Measurements from ENCODE around the gene PACS2.

Gene PACS2

GRCh38 chr14:105375635-105376057, 61.1 kb downstream of the PACS2 start:
- peak; percentile 27 for DNase-seq

GRCh38 chr14:105376521-105377440, 62.2 kb downstream of the PACS2 start:
- no peak for DNase-seq

DNA sequence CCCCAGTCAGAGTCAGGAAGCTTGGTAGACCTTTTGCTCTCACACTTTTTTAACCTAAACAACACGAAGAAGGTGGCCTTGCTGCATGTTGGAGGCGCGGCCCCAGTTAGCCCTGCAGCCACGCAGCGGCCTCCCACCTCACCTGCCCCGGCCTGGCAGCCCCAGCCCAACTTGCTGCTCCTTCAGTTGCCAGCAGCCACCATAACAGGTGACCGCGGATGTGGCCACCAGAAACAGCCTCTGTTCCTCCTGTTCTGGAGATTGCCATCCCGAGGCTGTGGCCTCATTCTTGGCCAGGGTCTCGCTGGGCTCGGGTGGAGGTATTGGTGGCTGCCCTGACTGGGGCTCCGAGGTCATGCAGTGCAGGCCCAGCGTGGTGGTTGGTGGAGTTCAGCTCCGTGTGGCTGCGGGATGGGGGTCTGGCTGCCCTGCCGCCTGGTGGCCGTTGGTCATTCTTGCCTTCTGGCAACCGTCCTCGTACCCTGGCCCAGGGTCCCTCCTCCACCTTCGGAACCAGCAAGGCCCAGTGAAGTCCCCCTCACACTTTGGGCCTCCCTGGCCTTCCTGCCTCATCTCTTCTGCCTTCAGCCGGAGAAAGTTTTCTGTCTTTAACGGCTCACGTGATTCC, 63.1 kb downstream of the PACS2 start:
- DNase-seq, result no peak

GRCh38 chr14:105378199-105378598, 63.7 kb downstream of the PACS2 start:
- no peak for DNase-seq

GRCh38 chr14:105378873-105379685, 64.5 kb downstream of the PACS2 start:
- no peak for DNase-seq

GRCh38 chr14:105379946-105380345, 65.4 kb downstream of the PACS2 start:
- DNase-seq, result no peak

GRCh38 chr14:105380756-105381155, 66.2 kb downstream of the PACS2 start:
- DNase-seq, result no peak

DNA sequence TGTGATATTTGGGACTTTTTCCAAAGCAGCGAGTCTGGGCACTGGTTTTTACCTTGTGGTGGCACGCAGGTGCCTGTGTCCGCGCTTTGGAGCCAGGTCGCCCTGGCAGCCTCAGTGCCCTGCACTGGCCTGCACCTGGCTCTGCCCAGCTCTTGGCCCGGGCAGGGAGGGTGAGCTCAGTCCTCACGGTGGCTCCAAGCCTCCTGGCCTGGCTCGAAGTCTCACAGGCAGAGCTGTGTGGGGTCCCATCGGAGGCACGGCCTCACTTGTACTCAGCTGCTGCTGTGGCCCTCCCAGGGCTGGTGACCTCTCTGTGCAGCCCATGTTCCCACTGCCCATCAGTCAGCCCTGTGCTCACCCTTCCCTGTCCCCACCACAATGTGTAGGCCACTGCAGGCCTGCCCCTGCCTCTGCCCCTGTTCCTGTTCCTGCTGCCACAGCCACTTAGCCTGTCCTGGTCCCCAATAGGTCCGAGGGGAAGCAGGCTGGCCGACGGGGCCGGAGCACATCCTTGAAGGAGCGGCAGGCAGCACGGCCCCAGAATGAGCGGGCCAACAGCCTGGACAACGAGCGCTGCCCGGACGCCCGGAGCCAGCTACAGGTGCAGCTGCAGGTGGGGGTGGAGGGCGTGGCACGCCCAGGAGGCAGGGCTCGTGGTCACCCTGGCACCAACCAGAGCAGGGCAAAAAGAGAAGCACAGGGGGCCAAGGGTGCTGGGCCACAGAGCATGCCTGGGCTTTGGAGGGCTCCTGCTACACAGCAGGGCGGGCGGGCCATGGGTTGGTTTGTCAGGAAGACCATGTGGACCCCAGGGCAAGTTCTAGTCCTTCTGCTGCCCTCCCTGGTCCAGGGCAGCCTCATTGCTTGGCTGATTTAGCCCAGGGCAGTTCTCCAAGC, 67.1 kb downstream of the PACS2 start:
- DNase-seq, result no peak

GRCh38 chr14:105382343-105383082, 68.0 kb downstream of the PACS2 start:
- DNase-seq, result no peak

DNA sequence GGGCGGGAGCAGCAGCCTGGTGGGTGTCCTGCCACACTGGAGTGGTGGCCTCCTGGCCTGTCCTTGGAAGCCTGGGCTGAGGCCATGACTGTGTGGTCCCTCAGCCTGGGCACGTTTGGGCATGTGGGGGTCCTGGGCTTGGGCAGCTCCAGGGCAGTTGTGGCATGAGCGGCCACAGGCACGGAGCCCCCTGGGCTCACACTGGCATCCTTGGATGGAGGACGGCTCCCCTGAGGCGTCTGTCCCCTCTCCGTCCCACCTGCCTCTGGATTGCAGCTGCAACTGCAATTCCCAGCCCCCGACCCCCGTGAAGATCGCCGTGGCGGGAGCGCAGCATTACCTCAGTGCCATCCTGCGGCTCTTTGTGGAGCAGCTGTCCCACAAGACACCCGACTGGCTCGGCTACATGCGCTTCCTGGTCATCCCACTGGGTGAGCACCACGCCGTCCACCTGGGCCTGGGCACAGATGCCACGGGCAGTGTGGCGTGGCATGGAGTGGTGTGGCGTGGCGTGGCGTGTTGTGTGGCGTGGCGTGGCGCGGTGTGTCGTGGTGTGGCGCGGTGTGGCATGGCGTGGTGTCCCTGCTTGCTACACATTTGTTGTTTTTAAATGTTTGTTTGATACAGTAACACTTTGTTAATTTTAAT, 68.7 kb downstream of the PACS2 start:
- DNase-seq, result no peak

GRCh38 chr14:105384041-105384557, 69.6 kb downstream of the PACS2 start:
- DNase-seq, result no peak

- no peak for DNase-seq
These were observed 70.2 kb downstream of the PACS2 start for GRCh38 chr14:105384605-105385321.

DNA sequence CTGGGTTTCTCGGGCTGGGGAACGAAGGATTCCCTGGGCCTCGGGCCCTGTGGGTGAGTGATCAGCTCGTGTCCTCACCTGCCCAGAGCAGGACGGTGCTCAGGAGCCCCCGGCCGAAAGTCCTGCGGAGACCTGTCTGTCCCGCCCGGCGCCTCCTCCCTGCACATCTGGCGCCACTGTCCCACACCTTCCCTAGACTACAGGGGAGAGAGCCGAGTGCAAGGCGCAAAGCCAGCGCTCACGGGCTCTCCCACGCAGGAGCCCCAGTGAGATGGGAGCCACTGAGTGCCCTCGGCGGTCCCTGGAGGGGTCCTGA, 70.7 kb downstream of the PACS2 start:
- no peak for DNase-seq

DNA sequence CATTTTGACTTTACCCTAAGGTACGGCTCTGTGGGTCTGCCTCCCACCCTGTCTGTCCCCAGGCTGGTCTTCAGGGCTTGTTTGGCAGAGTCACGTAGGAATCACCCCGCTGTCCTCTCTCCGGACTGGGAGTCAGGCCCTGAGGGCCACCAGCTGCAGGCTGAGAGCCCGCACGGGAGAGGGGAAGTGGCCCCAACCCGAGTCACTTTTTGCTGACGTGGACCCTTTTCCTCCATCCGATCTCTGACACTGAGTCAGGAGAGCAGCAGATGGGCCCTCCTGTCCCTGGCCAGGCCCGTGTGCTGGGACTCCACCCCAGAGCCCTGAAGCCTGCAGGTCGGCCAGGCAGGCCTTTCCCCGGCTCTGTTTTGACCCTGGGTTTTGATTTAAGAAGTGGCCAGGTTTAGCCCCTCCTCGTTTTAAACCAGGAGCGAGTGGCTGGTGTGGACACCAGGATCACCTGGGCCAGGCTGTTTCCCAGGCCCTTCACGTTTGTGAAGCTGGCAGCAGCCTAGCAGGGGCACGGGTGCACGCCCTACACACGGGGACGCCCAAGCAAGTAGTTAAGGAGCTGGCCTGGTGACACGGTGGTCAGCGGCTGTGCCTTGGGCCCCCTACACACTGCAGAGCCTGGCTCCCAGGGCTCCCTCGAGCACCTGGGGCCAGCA, 71.3 kb downstream of the PACS2 start:
- DNase-seq, result no peak

- no peak for DNase-seq
These were observed 72.3 kb downstream of the PACS2 start for GRCh38 chr14:105386581-105387529.

GRCh38 chr14:105387530-105387922, 73.0 kb downstream of the PACS2 start:
- no peak for DNase-seq

- DNase-seq, result no peak
These were observed 73.8 kb downstream of the PACS2 start for GRCh38 chr14:105388110-105388951.

- no peak for DNase-seq
These were observed 74.4 kb downstream of the PACS2 start for GRCh38 chr14:105388976-105389375.
